ENCODE results near the gene HMCES.

HMCES gene

GRCh38 chr3:129316248-129317013 is 37.8 kb downstream of the HMCES start:
- Mint-ChIP-seq H3K27ac (peak overlapping the region; percentile 84), H3K4me1 (peaks cover 33 to 50% of the 10 kb centered on the region in 2 donors), H3K36me3 (peaks cover 0 to 2% of the 10 kb centered on the region in 2 donors)

GRCh38 chr3:129317014-129317771 is 38.5 kb downstream of the HMCES start:
- Mint-ChIP-seq H3K27ac (no peak overlapping the region), H3K4me1 (peaks cover 29 to 45% of the 10 kb centered on the region in 2 donors)

More at GRCh38 chr3:129316248-129317013, 37.8 kb downstream of the HMCES start:
- Mint-ChIP-seq H3K9me3 (no peaks in the 10 kb centered on the region), H3K4me3 (peak overlapping the region; percentile 91 to 99), H3K27me3 (peaks cover 18% of the 10 kb centered on the region in 2 donors)
- ATAC-seq (replicated peaks) (peak; percentile 45 to 50), DNase-seq (peak; percentile 80)

GRCh38 chr3:129317848-129318247 is 39.2 kb downstream of the HMCES start:
- peaks cover 27 to 41% of the 10 kb centered on the region in 2 donors for H3K4me1 Mint-ChIP-seq
- DNase-seq: no peak
- peaks cover 0 to 2% of the 10 kb centered on the region in 2 donors for H3K36me3 Mint-ChIP-seq
- H3K27ac Mint-ChIP-seq: no peak overlapping the region
- H3K4me3 Mint-ChIP-seq: no peak overlapping the region
- H3K9me3 Mint-ChIP-seq: no peaks in the 10 kb centered on the region
- ATAC-seq (replicated peaks): no peak
- peaks cover 18% of the 10 kb centered on the region in 2 donors for H3K27me3 Mint-ChIP-seq

More at GRCh38 chr3:129317014-129317771, 38.5 kb downstream of the HMCES start:
- ATAC-seq (replicated peaks): no peak
- Mint-ChIP-seq H3K27me3 (peaks cover 18% of the 10 kb centered on the region in 2 donors), H3K4me3 (peak overlapping the region; percentile 58 to 99), H3K9me3 (no peaks in the 10 kb centered on the region), H3K36me3 (peaks cover 0 to 2% of the 10 kb centered on the region in 2 donors)
- DNase-seq: no peak

GRCh38 chr3:129318921-129319320 is 40.3 kb downstream of the HMCES start:
- Mint-ChIP-seq H3K27me3 (peaks cover 18% of the 10 kb centered on the region in 2 donors), H3K9me3 (no peaks in the 10 kb centered on the region), H3K4me3 (no peak overlapping the region), H3K36me3 (peaks cover 0 to 2% of the 10 kb centered on the region in 2 donors), H3K27ac (no peak overlapping the region), H3K4me1 (peaks cover 17 to 35% of the 10 kb centered on the region in 2 donors)
- ATAC-seq (replicated peaks) (no peak), DNase-seq (no peak)

GRCh38 chr3:129320261-129320660 is 41.6 kb downstream of the HMCES start:
- H3K4me3 Mint-ChIP-seq: no peak overlapping the region
- peaks cover 15 to 27% of the 10 kb centered on the region in 2 donors for H3K4me1 Mint-ChIP-seq
- peaks cover 18% of the 10 kb centered on the region in 2 donors for H3K27me3 Mint-ChIP-seq
- ATAC-seq (replicated peaks) (no peak), DNase-seq (no peak)
- H3K36me3 Mint-ChIP-seq: peaks cover 0 to 2% of the 10 kb centered on the region in 2 donors
- no peaks in the 10 kb centered on the region for H3K9me3 Mint-ChIP-seq
- no peak overlapping the region for H3K27ac Mint-ChIP-seq

GRCh38 chr3:129320825-129321487 is 42.3 kb downstream of the HMCES start:
- DNase-seq: no peak
- Mint-ChIP-seq H3K4me3 (no peak overlapping the region), H3K27ac (no peak overlapping the region), H3K36me3 (no peaks in the 10 kb centered on the region), H3K9me3 (no peaks in the 10 kb centered on the region), H3K4me1 (peaks cover 12 to 23% of the 10 kb centered on the region in 2 donors), H3K27me3 (peaks cover 18% of the 10 kb centered on the region in 2 donors)
- ATAC-seq (replicated peaks): no peak

GRCh38 chr3:129321887-129322286 is 43.2 kb downstream of the HMCES start:
- no peaks in the 10 kb centered on the region for H3K9me3 Mint-ChIP-seq
- no peaks in the 10 kb centered on the region for H3K36me3 Mint-ChIP-seq
- no peak overlapping the region for H3K4me3 Mint-ChIP-seq
- ATAC-seq (replicated peaks) (no peak), DNase-seq (no peak)
- peaks cover 18% of the 10 kb centered on the region in 2 donors for H3K27me3 Mint-ChIP-seq
- peaks cover 12 to 23% of the 10 kb centered on the region in 2 donors for H3K4me1 Mint-ChIP-seq
- no peak overlapping the region for H3K27ac Mint-ChIP-seq

GRCh38 chr3:129323651-129324294 is 45.1 kb downstream of the HMCES start:
- no peaks in the 10 kb centered on the region for H3K36me3 Mint-ChIP-seq
- H3K27me3 Mint-ChIP-seq: peaks cover 2 to 7% of the 10 kb centered on the region in 2 donors
- no peaks in the 10 kb centered on the region for H3K9me3 Mint-ChIP-seq
- H3K4me1 Mint-ChIP-seq: peaks cover 2 to 8% of the 10 kb centered on the region in 2 donors
- H3K27ac Mint-ChIP-seq: no peak overlapping the region
- ATAC-seq (replicated peaks) (peak; percentile 73 to 77), DNase-seq (no peak)
- no peak overlapping the region for H3K4me3 Mint-ChIP-seq

- DNase-seq (no peak), ATAC-seq (replicated peaks) (no peak)
- H3K27ac Mint-ChIP-seq: no peak overlapping the region
Observed at GRCh38 chr3:129324855-129325254, 46.2 kb downstream of the HMCES start.

GRCh38 chr3:129325383-129325782 is 46.7 kb downstream of the HMCES start:
- Mint-ChIP-seq H3K4me3 (no peak overlapping the region), H3K36me3 (no peaks in the 10 kb centered on the region), H3K27ac (no peak overlapping the region), H3K27me3 (peaks cover 0 to 3% of the 10 kb centered on the region in 2 donors), H3K4me1 (peaks cover 2 to 8% of the 10 kb centered on the region in 2 donors), H3K9me3 (no peaks in the 10 kb centered on the region)
- DNase-seq (no peak), ATAC-seq (replicated peaks) (no peak)

More at GRCh38 chr3:129324855-129325254, 46.2 kb downstream of the HMCES start:
- H3K4me3 Mint-ChIP-seq: no peak overlapping the region
- H3K27me3 Mint-ChIP-seq: peaks cover 0 to 2% of the 10 kb centered on the region in 2 donors
- no peaks in the 10 kb centered on the region for H3K36me3 Mint-ChIP-seq
- peaks cover 0 to 4% of the 10 kb centered on the region in 2 donors for H3K4me1 Mint-ChIP-seq
- H3K9me3 Mint-ChIP-seq: no peaks in the 10 kb centered on the region

- Mint-ChIP-seq H3K4me3 (no peak overlapping the region), H3K27ac (no peak overlapping the region), H3K9me3 (no peaks in the 10 kb centered on the region), H3K27me3 (peaks cover 0 to 5% of the 10 kb centered on the region in 2 donors), H3K4me1 (peaks cover 9 to 16% of the 10 kb centered on the region in 2 donors), H3K36me3 (no peaks in the 10 kb centered on the region)
- DNase-seq (no peak), ATAC-seq (replicated peaks) (no peak)
Observed at GRCh38 chr3:129326138-129326537, 47.5 kb downstream of the HMCES start.

GRCh38 chr3:129326595-129326994 is 47.9 kb downstream of the HMCES start:
- Mint-ChIP-seq H3K27ac (peak overlapping the region; percentile 49), H3K36me3 (no peaks in the 10 kb centered on the region), H3K4me3 (no peak overlapping the region), H3K9me3 (no peaks in the 10 kb centered on the region), H3K27me3 (peaks cover 3 to 7% of the 10 kb centered on the region in 2 donors), H3K4me1 (peaks cover 11 to 21% of the 10 kb centered on the region in 2 donors)
- DNase-seq (no peak), ATAC-seq (replicated peaks) (no peak)

GRCh38 chr3:129327510-129327909 is 48.8 kb downstream of the HMCES start:
- DNase-seq: no peak
- Mint-ChIP-seq H3K36me3 (no peaks in the 10 kb centered on the region), H3K4me1 (peaks cover 11 to 22% of the 10 kb centered on the region in 2 donors), H3K27ac (no peak overlapping the region), H3K4me3 (no peak overlapping the region), H3K27me3 (peaks cover 6 to 8% of the 10 kb centered on the region in 2 donors), H3K9me3 (no peaks in the 10 kb centered on the region)
- no peak for ATAC-seq (replicated peaks)

- Mint-ChIP-seq H3K36me3 (no peaks in the 10 kb centered on the region), H3K27ac (no peak overlapping the region), H3K9me3 (no peaks in the 10 kb centered on the region), H3K4me3 (no peak overlapping the region), H3K4me1 (peaks cover 11 to 18% of the 10 kb centered on the region in 2 donors), H3K27me3 (peaks cover 12 to 13% of the 10 kb centered on the region in 2 donors)
- DNase-seq (no peak), ATAC-seq (replicated peaks) (no peak)
Observed at GRCh38 chr3:129329858-129330257, 51.2 kb downstream of the HMCES start.

Measured in stimulated activated naive B cell treated with anti-CD40 and anti-IgM and Interleukin-4, amounts not matched to agents 10 μg/mL and 1 μg/mL and 100 μg/mL, for 72 hours (primary cell).